GM19240 (cell line): ENCODE measurements around the gene LYRM7.
"Not testable (repeated sequence)": the region's sequence is repeated elsewhere in the genome, so short reads cannot be mapped to it uniquely, and the experiment has no call there.

ENCODE experiments used
- DNase-seq: peaks from one replicate; pipeline ENCODE4 v3.0.0; 2011; ENCODE audit warnings: low spot score; ENCODE audit not compliant: insufficient read length

The LYRM7 gene

GRCh38 chr5:131218392-131218791 lies 47.6 kb downstream of the LYRM7 start:
- DNase-seq: no peak

DNA sequence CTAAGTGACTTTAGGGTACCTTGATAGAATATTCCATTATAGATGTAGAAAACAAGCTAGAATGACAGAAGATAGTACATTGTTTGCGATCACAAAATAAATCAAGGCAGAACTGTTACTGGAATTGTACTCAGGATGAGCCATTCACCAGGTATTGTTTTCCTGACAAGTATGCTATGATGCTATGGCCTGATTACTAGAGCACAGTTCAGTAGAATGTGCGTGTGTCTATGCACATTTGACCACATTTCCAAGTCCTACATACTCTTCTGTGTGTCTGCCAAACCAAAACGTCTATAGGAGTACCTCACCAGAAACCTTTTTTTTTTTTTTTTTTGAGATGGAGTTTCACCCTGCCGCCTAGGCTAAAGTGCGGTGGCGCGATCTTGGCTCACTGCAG lies 49.8 kb downstream of the LYRM7 start:
- no peak for DNase-seq

DNA sequence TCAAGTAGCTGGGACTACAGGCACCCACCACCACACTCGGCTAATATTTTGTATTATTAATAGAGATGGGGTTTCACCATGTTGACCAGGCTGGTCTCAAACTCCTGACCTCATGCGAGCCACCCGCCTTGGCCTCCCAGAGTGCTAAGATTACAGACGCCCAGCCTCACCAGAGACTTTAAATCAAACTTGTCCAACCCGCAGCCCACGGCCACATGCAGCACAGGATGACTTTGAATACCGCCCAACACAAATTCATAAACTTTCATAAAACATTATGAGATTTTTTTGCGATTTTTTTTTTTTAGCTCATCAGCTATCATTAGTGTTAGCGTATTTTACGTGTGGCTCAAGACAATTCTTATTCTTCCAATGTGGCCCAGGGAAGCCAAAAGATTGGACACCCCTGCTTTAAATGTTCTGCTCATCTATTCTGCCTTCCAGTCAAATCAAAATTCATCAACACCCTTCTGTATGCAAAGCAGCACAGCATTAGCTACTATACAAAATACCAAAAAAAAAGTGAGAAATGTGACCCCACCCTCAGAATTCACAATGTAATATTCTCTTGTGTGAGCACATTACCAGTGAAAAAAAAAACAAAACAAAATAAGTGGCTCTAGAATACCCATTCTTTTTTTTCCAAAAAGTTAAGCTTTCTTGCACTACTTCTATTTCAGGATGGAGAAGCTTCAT lies 50.4 kb downstream of the LYRM7 start:
- DNase-seq: no peak

GRCh38 chr5:131221888-131222287 lies 51.1 kb downstream of the LYRM7 start:
- DNase-seq: no peak

DNA sequence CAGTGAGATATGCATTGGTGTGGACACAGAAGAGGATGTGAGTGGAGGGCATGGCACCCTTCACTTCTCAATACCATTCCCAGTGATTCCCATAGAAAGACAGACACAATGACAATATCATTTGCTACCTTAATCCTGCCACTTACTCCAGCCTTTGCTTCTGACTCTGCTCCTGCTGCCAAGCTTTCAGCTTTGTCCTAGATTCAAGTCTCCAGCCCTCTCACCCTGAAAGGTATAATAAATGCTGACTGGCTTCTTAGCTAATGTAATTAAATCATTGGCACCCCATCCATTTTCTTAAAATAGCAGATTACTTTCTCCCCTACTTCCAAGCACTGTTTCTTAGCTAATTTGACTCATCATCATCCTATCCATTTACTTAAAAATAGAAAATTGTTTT lies 52.0 kb downstream of the LYRM7 start:
- DNase-seq: no peak

- no peak for DNase-seq
Observed at GRCh38 chr5:131223751-131224386, 53.1 kb downstream of the LYRM7 start.

- peak; percentile 10 for DNase-seq
Observed at GRCh38 chr5:131224387-131225201, 53.9 kb downstream of the LYRM7 start.

DNA sequence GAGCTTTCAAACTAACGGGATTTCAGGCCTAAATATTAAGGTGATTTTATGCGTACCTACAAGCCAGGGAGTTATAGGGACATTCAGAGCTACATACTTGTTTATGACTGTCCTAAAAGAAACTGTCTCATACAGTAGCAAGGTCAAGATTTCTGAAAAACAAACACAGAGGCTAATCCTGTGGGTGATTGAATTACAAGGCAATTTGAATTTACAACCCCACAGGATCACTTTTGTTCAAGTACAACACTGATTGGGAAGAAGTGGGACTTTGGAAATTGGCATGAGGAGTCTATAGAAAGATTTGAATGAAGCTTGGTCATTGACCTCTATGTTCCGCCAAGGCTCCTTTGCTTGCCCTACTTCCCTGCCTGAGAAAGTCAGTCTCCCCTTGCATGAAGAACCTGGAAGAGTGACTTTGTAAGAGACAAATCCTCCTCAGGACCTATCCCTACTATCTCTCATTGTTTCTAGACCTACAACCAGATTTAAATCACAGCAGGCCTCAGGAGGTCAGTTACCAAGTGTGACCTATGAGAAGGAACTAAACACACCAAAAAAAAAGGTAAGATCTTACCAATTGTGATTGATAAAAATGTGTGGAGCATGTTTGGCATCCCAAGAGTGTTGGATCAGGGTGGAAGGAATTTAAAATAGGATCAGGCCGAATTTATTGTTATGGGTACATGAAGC lies 54.7 kb downstream of the LYRM7 start:
- DNase-seq: no peak

DNA sequence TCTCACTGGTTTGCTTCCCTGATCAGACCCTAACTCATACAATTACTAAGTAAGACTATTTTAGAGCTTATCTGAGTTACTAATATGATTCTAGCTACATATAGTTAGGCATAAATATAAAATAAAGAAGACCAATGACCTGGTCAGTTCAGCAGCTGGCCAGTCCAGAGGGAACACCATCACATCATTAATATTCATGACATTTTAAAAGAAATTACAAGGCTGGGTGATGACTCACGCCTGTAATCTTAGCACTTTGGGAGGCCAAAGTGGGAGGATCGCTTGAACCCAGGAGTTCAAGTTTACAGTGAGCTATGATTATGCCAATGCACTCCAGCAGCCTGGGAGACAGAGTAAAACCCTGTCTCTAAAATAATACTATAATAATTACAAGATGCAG lies 56.2 kb downstream of the LYRM7 start:
- DNase-seq: no peak

DNA sequence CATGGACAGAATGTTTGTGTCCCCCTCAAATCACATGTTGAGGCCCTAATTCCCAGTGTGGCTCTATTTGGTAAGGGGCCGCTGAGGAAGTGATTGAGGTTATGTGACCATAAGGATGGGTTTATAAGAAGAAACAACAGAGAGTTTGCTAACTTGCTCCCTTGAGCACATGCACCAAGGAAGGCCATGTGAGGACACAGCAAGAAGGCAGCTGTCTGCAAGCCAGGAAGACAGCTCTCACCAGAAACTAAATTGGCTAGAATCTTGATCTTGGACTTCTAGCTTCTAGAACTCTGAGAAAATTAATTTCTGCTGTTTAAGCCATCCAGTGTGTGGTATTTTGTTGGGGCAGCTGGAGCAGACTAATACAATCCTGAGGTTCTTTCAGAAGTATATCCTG lies 57.9 kb downstream of the LYRM7 start:
- DNase-seq: no peak

DNA sequence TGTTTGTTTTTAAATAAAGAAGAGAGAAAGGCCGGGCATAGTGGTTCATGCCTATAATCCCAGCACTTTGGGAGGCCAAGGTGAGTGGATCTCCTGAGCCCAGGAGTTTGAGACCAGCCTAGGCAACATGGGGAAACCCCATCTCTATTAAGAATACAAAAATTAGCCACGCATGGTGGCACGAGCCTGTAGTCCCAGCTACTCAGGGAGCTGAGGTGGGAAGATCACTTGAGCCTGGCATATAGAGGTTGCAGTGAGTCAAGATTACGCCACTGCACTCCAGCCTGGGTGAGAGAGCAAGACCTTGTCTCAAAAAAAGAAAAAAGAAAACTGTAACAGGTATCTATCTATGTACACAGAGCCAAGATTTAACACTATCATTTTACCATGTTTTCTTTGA lies 58.9 kb downstream of the LYRM7 start:
- no peak for DNase-seq

DNA sequence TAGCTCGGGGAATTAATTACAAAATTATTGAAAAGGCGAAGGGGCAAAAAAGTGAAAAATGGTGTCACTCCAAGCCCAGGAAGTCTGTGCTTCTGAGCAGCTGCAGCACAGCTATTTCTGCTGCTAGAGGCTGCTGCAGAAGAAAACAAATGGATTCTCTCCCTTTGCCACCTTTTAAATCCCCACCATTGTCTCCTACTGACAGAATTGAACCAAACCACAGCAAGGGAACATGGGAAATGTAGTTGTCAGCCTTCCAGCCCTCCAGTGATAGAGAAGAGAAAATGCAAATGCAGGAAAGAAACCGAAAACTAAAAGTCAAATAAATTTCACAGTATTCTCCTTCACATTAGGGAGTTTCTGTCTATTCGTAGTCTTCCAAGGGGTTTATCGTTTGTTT lies 59.7 kb downstream of the LYRM7 start:
- DNase-seq: no peak

DNA sequence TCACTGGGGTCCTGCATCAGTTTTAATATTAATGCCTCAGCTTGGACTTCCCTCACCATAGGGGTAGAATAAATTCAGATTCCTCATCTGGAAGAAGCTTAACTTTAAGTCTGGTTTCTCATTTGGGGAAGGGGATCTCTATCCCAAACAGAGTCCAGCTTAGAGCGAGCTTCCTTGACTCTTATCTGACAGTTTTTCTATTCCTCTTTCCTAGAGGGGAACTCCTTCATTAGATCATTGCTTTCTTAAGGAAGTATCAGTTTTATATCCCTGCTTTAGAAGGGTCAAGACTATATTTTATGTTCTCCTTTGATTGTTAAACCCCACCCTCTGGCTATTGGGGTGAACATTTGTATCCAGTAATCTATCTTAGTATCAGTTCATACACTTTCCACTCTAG lies 68.9 kb downstream of the LYRM7 start:
- DNase-seq: no peak

DNA sequence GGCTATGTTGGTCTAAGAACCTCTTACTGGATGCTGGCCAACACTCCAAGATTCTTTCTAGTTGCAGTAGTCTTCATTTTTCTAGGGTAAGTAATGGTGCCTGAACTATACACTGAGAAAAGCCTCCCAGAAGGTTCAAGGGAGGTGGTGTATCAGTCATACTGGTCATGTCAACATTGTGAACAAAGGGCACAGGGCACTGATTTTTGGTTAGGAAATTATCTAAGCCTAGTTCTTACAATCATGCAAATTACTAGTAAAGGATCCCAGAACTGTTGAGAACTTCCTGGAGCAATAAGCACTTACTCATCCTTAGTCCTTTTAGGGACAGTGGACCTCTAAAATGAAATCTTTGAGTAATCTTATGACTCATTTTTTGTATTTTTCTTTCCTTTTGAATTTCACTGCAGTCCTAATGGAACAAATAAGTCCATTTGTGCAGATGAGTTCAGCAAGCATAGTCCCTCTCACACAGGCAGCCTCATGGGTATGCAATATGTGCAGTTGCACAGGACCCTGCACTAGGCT lies 72.0 kb downstream of the LYRM7 start:
- DNase-seq: no peak

GRCh38 chr5:131245312-131245711 lies 74.6 kb downstream of the LYRM7 start:
- no peak for DNase-seq

DNA sequence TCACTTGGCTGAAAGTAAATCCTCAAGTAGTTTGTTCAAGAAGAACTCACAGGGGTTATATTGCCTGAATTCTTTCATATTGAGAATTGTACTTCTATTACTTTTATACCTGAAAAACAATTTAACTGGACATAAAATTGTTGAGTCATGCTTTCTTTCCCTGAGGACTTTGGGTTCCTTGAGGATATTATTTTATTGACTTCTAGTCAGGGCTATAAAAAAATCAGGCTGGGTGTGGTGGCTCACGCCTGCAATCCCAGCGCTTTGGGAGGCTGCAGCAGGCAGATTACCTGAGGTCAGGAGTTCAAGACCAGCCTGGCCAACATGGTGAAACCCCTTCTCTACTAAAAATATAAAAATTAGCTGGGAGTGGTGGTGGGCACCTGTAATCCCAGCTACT lies 75.2 kb downstream of the LYRM7 start:
- DNase-seq: no peak

GRCh38 chr5:131246504-131246903 lies 75.8 kb downstream of the LYRM7 start:
- DNase-seq: no peak

DNA sequence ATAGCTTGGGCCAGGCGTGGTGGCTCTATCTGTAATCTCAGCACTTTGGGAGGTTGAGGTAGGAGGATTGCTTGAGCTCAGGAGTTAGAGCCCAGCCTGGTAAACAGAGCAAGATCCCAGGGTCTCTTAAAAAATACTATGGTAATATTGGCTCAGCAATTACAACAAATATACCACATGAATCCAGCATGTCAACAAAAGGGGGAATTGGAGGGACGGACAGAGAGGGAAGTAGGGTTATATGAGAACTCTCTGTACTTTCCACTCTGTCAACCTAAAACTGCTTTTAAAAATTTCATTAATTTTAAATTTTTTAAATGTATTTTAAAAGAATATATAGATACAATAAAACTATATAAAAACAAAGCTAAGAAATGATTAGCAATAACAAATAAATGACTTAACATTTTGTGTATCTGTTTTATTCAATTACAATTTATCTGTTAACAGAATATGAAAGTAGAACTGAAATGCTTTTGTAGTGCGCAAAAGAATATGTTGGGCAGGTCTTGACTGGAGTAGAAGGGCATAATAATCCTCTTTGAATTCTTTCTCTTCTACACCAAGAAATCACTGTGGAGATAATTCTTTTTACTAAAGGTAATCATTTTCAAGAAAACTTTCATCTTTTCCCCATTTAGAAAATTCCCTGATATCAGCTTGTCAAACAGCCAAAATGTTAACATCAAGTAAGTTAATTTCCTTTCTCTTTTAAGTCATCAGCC lies 80.2 kb downstream of the LYRM7 start:
- no peak for DNase-seq

DNA sequence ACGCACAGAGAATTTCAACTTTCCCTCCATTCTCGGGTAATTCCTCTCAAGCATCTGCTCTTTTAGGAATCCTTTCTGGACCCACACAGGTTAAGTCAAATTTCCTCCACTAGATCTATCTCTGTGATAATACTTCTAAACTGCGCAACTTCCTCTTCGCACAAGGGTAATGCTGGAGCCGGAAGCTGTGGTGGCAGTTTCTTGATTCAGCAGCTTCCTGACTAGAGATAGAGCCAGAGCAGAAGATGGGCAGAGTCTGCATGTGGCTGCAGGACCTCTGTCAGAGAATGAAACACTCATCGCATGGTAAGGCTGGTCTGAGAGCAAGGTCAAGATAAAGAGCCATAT lies 82.1 kb downstream of the LYRM7 start:
- no peak for DNase-seq

DNA sequence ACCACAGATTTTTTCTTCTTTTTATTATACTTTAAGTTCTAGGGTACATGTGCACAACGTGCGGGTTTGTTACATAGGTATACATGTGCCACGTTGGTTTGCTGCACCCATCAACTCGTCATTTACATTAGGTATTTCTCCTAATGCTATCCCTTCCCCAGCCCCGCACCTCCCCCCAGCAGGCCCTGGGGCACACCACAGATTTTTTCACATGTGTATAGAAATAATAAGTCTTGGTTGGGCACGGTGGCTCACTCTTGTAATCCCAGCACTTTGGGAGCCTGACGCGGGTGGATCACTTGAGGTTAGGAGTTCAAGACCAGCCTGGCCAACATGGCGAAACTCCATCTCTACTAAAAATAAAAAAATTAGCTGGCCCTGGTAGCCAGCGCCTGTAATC lies 83.3 kb downstream of the LYRM7 start:
- not testable (repeated sequence) for DNase-seq

DNA sequence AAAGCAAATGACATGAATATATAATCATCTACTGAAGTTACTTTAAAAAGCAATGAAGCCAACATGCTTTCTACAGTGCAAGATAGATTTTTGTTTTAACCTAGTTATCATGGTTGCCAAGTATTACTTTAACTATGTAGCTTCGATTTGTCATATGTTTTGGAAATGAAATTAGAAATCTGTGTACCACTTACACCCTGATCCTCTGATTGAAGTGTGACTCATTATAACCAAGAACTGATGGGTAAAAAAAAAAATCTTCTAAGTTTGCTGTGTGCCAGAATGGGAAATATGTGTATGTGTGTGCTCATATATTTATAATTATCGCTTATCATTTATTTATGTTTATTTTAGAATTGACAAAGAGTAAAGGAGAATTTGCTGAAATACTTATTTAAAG lies 84.0 kb downstream of the LYRM7 start:
- DNase-seq: no peak
